Measurements from ENCODE around the gene ATF7IP2. TPM values are rescaled to one million over a fixed set of nuclear protein-coding genes. Genes with fewer than 3 reads are reported as not detected.

Gene ATF7IP2
- total and polyA plus RNA-seq, 2 of the 13 experiments (the other 11 are each of a cell fraction or from before 2014, with no cell fraction given): 117 to 217 TPM

DNA sequence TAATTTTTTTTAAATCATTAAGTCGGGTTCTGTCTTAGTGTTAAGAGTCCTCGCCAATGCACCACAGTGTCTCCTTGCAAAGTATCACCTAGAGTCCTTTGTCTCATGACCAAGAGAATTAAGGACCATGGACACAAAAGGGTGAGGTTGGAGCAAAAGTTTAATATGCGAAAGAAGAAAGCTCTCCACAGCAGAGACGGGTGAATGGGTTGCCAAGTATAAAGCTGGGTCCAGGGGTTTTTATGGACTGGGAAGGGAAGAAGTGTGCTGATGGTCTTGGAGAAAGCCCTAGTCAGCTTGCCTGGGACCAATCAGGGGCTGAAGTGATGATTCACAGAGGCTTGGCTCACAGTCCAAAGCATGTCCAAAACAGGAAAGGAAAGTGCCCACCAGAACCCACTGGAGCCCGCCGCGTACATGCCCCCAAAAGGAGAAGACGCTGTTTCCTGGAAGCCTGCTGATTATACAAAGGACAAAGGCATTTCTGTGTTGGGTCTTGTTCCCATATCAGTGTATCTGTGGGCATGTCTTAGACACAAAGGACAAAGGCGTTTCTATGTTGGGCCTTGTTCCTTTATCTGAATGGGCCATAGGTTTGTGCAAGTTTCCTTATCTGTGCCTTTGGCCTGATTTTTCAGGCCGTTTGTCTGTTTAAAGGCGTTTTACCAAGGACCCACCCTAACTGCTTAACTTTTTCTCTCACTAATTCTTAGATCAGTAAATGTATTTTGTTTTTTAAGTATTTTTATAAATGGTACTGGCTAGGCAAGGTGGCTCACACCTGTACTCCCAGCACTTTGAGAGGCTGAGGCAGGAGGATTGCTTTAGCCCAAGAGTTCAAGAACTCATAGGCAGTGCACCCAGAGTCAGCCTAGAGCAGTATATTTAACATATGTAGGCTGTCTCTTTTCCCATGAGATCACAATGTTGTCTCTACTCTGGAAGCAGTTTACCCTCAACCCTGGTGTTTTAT, 28.7 kb upstream of the ATF7IP2 start (continued):
- TF ChIP-seq ZNF574 (CRISPR knock-in tag; IDR thresholded peaks at IDR 0.05) (0 out of 2 replicates have a peak, but pooled peaks have one; percentile 12), HMGXB4 (CRISPR knock-in tag; IDR thresholded peaks at IDR 0.05; ENCODE audit: borderline replicate concordance in 1 of 2, low read depth in 1 of 2) (no peak)
- TF ChIP-seq, protein P1, sequence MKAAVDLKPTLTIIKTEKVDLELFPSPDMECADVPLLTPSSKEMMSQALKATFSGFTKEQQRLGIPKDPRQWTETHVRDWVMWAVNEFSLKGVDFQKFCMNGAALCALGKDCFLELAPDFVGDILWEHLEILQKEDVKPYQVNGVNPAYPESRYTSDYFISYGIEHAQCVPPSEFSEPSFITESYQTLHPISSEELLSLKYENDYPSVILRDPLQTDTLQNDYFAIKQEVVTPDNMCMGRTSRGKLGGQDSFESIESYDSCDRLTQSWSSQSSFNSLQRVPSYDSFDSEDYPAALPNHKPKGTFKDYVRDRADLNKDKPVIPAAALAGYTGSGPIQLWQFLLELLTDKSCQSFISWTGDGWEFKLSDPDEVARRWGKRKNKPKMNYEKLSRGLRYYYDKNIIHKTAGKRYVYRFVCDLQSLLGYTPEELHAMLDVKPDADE (CRISPR knock-in tag; IDR thresholded peaks at IDR 0.05): no peak
